Activated CD8-positive, alpha-beta memory T cell treated with anti-CD3 and anti-CD28 coated beads for 24 hours (primary cell): Measurements from ENCODE around the gene GIMAP2.
A peak's percentile ranks its signal among the peaks of the same experiment; 100 is the strongest.

Source experiments
- DNase-seq: peaks from one replicate; pipeline ENCODE4 v3.0.0-alpha.2; 2020

Gene GIMAP2

GRCh38 chr7:150735596-150736358 lies 50.3 kb downstream of the GIMAP2 start:
- DNase-seq = no peak

DNA sequence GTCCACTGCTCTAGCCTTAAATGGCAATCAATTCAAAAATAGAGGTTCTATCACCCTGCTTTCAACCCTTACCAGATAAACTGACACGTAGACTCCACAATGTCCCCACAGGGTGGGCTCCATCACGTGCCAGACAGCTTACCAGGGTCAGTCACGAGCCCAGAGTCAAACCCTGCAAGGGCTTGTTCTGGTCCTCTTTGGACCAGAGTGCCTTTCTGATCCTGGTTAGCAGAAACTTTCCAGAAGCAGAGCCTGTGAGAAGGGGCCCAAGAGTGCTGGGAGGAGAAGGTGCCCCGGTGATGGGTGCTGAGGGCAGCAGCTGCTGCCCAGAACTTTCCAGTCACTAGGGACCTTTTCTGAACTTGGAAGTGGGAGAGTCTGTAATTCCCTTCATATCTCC lies 51.4 kb downstream of the GIMAP2 start:
- no peak for DNase-seq

DNA sequence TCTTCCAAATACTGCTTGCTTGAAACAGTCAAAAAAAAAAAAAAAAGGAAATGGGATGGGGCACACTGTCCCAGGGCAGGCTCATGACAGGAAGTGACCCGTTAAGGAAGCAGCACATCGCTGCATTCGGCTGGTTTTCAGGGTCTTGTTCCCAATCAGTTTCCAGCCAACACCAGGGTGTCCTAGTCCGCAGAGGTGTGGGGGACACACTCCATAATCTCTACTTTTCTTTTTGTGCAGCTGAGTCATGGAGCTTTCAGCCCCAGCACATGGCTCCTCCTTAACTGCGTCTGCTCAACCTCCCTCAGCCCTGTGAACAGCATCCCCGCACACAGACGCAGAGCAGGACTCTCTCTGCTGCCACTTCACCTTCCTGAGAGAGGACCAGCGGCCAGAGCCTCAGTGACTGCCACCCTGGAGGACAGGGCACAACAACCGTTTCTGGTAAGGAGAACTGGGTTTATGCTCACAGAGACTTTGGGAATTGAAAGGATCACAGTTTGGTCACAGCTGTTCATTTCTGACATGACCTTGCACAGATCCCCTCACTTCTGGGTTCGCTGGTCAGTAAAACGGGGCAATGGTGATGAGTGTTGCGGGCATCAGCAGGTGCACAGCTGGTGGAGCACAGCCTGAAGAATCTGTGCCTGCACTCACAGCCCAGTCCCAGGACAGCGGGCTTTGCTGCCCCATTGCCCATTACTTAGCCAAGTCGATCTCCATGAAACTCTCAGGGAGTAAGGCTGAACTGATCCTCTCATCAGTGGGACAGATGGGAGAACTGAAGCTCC lies 52.0 kb downstream of the GIMAP2 start, which contains the start of gene GIMAP5:
Gene GIMAP5, plus strand, starts transcription at position 154 of the 791 bp plus-strand sequence. CDS start 3,467 bp downstream, outside the sequence.
- peak; percentile 86 for DNase-seq

- DNase-seq = no peak
Measured at GRCh38 chr7:150738092-150738491, 52.6 kb downstream of the GIMAP2 start.

DNA sequence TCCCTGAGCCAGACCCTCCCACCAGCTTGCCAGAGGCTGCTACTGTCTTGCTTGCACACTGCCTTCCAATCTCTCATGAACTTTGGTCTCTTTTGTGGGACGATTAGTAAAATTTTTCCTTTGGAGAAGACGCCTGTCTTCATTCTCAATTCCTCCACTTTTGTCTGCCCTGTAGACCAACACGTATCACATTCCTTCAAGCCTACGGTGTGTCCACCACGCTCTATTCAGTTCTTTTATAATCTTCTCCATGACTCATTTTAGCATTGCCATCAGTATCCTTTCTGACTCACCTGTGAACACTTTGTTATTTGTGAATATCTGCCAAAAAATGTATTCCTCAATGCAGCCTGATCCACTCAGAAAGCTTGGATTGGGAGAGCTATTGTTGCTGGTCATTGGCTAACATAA lies 53.1 kb downstream of the GIMAP2 start:
- DNase-seq = no peak

GRCh38 chr7:150739033-150739432 lies 53.5 kb downstream of the GIMAP2 start:
- DNase-seq = no peak

GRCh38 chr7:150740053-150740452 lies 54.5 kb downstream of the GIMAP2 start:
- DNase-seq = peak; percentile 59

DNA sequence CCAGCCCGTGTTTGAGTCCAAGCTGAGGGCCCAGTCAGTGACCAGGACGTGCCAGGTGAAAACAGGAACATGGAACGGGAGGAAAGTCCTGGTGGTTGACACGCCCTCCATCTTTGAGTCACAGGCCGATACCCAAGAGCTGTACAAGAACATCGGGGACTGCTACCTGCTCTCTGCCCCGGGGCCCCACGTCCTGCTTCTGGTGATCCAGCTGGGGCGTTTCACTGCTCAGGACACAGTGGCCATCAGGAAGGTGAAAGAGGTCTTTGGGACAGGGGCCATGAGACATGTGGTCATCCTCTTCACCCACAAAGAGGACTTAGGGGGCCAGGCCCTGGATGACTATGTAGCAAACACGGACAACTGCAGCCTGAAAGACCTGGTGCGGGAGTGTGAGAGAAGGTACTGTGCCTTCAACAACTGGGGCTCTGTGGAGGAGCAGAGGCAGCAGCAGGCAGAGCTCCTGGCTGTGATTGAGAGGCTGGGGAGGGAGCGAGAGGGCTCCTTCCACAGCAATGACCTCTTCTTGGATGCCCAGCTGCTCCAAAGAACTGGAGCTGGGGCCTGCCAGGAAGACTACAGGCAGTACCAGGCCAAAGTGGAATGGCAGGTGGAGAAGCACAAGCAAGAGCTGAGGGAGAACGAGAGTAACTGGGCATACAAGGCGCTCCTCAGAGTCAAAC lies 56.9 kb downstream of the GIMAP2 start:
- DNase-seq = no peak
